NCI-H524 (cell line): ENCODE results near the gene GABRG3.

ENCODE experiments used
- DNase-seq, 2 experiments: peaks; one replicate each; lab custom pipeline; 2025; lab: John Stamatoyannopoulos, UW

GABRG3 gene

DNA sequence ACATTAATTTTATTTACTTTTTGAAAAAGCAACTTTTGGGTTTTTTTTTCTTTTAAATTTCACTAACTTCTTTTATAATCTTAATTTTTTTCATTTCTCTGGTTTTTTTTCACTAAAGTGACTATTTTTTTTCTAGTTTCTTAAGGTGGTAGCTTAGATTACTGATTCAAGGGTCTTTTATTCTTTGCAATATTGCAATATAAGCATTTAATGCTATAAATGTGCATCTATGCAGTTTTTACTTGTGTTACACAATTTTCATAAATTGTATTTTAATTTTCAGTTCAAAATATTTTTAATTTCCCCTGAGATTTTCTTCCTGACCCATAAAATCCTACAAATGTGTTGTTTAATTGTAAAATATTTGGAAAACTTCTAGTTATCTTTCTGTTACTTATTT, 535.8 kb downstream of the GABRG3 start:
- no peak for DNase-seq

GRCh38 chr15:27509014-27509413, 538.0 kb downstream of the GABRG3 start:
- DNase-seq: no peak

DNA sequence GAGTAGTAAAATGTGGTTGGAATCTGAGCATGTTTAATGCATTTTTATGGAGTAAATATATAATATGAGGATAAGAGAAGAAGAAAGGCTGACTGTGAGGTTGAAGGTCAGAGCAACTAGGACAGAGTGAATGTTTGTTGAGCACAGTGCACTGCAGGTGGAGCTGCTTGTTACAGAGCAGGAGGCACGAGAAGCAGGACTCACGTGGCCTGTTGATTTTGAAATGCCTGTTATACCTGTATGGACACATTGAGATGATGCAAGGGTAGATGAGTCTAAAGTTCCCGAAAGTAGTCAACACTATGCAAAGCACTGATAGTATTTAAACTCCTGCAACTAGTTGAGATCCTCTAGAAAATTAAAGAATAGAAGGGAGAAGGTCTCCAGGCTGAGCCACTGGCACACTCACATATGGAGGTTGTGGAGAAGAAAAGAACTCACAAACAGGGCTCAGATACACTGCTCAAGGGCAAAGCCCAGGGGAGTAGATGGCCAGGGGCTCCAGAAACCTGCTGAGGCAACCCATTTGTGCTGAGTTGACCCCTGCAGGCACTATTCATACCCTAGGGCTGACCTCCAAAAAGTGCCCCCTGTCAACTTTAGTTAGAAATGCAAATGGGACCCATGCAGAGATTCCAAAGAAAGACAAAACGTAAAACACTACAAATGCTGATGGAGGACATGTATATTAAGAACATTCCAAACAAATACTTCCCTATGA, 541.5 kb downstream of the GABRG3 start:
- DNase-seq: no peak

DNA sequence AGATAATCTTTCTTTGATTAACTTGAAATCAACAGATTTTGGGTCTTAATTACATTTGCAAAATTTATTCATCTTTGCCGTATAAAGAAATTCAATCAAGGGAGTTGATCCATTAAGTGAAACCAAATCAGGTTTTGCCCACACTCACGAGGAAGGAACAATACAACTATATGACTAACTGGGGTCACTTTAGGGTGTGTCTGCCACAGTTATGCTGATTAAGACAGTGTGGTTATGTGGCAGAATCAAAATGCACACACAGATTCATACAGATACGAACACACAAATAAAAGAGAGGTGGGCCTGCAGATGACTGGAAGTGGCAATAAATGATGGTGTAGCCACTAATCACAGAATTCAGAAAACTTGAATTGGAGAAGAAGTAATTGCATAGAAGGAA, 543.5 kb downstream of the GABRG3 start:
- DNase-seq: no peak

DNA sequence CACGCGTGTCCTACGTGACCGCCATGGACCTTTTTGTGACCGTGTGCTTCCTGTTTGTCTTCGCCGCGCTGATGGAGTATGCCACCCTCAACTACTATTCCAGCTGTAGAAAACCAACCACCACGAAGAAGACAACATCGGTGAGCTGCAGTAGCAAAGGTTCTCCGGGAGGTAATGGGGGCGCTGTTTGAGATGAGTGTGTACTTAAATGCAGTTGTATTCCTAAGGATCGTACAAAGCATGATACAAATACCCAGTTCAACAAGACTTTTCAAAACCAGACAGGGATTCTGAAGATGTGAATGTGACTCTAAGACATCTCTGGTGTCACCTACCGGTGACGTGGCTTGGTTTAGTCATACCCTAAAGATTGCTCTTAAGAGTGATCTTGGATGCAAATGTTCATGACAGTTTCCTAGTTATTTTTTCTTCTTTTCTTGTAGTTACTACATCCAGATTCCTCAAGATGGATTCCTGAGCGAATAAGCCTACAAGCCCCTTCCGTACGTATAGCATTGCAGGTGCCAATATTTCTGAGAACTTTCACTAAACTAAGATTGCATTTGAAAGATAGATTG, 556.6 kb downstream of the GABRG3 start:
- DNase-seq: no peak

GRCh38 chr15:27529399-27529798, 558.4 kb downstream of the GABRG3 start:
- DNase-seq: no peak

- no peak for DNase-seq
Measured at GRCh38 chr15:27530994-27531393, 560.0 kb downstream of the GABRG3 start.

- no peak for DNase-seq
Measured at GRCh38 chr15:27532358-27532757, 561.4 kb downstream of the GABRG3 start.

GRCh38 chr15:27535445-27536129, 564.6 kb downstream of the GABRG3 start:
- peak in 1 of 2 experiments; percentile 7 for DNase-seq

DNA sequence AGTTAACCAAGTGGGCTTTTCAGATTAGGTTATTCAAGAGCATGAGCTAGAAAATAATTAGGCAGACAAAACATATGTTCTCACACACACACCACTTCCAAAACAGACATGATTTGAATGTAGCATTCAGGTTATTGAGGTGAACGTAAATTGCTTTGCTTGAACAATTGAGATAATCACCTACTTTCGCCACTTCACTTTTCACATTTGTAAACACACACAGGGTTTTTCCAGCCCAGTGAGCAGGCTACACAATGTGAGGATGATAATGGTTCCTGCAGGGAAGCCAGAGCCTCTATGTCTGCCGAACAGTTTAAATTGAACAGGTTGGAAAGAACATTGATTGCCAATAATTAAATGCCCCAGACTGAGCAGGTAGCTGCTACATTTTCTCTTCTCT, 567.3 kb downstream of the GABRG3 start:
- DNase-seq: peak in 1 of 2 experiments; percentile 58

DNA sequence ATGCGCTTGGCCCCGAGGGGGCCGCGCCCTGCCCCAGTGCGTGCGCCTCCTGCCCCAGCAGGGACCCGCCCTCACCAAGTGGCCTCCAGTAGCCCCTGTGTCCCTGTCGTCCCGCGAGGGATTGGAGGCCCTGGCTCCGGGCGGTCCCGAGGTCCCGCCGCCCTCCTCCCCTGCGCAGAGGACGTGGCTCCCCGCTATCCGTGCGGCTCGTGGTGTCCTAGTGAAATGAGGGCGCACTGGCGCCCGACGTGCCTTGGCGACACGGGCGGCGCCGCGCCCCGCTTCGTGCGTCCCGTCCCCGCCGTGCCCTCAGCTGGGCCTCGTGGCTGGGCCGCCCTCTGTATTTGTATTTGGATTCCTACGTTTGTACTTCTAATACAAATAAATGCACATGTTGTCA, 570.6 kb downstream of the GABRG3 start:
- DNase-seq: no peak

GRCh38 chr15:27545494-27546255, 574.7 kb downstream of the GABRG3 start:
- DNase-seq: no peak

DNA sequence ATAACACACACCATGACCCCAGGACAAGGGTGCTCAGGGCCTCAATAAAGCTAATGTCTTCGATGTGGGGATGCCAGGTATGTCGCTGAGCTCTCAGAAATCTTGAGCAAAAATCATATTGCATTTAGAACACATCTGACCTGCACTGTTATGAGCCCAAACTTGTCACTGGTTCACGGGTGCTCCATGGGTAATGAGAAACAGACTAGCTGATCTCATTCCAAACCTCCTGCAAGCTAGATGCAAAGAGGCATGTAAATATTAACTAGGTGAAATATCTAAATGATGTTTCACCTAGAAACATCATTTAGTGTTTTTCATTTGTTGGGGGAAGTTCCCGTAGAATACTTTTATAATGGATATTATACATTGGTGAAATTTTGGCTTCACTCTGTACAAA, 578.8 kb downstream of the GABRG3 start:
- no peak for DNase-seq

GRCh38 chr15:27550635-27551034, 579.7 kb downstream of the GABRG3 start:
- no peak for DNase-seq

DNA sequence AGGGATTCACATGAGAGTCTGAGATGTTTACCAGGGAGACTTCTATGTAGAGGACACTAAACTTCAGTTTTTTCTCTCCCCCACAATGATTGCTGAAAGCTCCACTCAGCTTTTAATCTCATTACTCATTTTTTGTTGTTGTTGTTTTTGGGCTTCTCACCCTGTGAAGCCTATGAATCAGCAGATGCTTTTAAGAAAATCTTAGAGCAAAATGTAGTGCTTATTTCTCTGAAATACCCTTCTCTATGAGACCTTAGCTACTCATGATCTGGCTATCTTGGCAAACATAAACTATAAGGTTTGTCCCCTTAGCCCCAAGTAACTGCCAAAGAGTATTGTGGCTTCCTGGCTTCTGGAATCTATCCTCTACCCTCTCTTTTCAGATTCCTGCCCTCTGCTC, 590.8 kb downstream of the GABRG3 start:
- DNase-seq: no peak

- DNase-seq: no peak
Measured at GRCh38 chr15:27563765-27564370, 592.9 kb downstream of the GABRG3 start.

- no peak for DNase-seq
Measured at GRCh38 chr15:27564656-27565055, 593.7 kb downstream of the GABRG3 start.

GRCh38 chr15:27570746-27571145, 599.8 kb downstream of the GABRG3 start:
- DNase-seq: no peak

DNA sequence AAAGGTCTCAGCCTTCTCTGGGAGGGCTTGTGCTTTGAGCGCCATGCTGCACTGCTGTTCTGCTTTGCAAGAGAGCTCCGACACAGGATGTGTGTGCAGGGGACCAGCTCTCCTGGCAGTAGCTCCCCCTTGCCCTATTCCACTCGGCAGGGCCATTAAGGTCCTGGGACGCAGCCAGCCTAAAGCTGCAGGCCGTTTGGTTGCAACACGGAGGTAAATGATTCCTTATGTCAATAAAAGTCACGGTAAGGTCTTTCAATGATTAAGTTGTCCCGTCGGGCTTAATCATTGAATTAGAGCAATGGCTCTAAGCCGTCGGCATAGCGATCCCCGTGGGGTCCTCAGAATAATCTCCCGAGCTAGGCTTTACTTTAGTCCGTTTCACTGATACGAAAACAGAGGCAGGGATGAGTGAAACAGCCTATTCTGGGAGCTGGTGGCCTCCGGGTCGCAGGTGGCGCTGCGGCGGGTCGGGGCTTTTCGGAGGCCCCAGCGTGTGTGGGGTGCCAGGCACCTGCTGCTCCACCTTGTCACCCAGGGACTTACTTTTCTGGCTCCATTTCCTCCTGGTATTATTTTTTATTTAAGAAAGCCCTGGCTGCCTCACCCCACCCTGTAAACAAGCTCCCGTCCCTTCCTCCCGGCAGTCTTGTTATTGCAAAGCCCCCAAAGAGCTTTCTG, 603.0 kb downstream of the GABRG3 start:
- DNase-seq: no peak

GRCh38 chr15:27574541-27575054, 603.6 kb downstream of the GABRG3 start:
- DNase-seq: no peak

GRCh38 chr15:27575521-27575920, 604.5 kb downstream of the GABRG3 start:
- peak in 1 of 2 experiments; percentile 24 for DNase-seq
